RWPE1 (cell line): ENCODE measurements around the gene PRH2.

ENCODE experiments used
- CTCF ChIA-PET: fragments of 350-600 bp; sonication (Branson Sonifier 250); formaldehyde crosslinking; extraction: SDS; loops from one replicate; lab custom pipeline; 2021; lab: Yijun Ruan, JAX
- POLR2A ChIA-PET: fragments of 400-600 bp; formaldehyde crosslinking; extraction: SDS; loops from one replicate; lab custom pipeline; 2020; ENCODE audit warnings: antibody characterized with exemption; ENCODE audit not compliant: low non-redundant PET; lab: Yijun Ruan, JAX
- DNase-seq: peaks from one replicate; pipeline ENCODE4 v3.0.0; 2012; ENCODE audit warnings: low spot score
- H3K27ac ChIP-seq: fragments of 450-650 bp; 2 replicates; pipeline ENCODE4 v1.5.1; 2017
- TF ChIP-seq, protein P1 (sequence below): fragments of 450-650 bp; conservative IDR thresholded peaks from 2 replicates; pipeline ENCODE4 v1.5.1; 2017; ENCODE audit warnings: low read depth, mild to moderate bottlenecking

The PRH2 gene

DNA sequence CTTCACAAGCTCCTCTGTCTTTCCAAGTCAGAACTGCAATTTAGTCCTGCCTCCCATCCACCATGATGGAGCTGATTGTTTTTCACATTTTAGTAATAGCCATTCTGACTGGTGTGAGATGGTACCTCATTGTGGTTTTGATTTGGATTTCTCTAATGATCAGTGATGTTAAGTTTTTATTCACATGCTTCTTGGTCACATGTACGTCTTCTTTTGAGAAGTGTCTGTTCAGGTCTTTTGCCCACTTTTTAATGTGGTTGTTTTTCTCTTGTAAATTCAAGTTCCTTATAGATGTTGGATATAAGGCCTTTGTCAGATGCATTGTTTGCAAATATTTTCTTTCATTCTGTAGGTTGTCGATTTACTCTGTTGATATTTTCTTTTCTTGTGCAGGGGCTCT is 14.1 kb downstream of the PRH2 start:
- ChIA-PET CTCF (no interaction called here), POLR2A (no interaction called here)
- DNase-seq, result no peak
- H3K27ac ChIP-seq, result no peak overlapping the region
- TF ChIP-seq, protein P1, sequence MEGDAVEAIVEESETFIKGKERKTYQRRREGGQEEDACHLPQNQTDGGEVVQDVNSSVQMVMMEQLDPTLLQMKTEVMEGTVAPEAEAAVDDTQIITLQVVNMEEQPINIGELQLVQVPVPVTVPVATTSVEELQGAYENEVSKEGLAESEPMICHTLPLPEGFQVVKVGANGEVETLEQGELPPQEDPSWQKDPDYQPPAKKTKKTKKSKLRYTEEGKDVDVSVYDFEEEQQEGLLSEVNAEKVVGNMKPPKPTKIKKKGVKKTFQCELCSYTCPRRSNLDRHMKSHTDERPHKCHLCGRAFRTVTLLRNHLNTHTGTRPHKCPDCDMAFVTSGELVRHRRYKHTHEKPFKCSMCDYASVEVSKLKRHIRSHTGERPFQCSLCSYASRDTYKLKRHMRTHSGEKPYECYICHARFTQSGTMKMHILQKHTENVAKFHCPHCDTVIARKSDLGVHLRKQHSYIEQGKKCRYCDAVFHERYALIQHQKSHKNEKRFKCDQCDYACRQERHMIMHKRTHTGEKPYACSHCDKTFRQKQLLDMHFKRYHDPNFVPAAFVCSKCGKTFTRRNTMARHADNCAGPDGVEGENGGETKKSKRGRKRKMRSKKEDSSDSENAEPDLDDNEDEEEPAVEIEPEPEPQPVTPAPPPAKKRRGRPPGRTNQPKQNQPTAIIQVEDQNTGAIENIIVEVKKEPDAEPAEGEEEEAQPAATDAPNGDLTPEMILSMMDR, result no peak

- no peak overlapping the region for H3K27ac ChIP-seq
- TF ChIP-seq, protein P1, result no peak
- no peak for DNase-seq
- POLR2A ChIA-PET, result no interaction called here
- CTCF ChIA-PET, result no interaction called here
These were observed 23.6 kb downstream of the PRH2 start for GRCh38 chr12:10952645-10953044.

- DNase-seq, result no peak
- TF ChIP-seq, protein P1, result no peak
- H3K27ac ChIP-seq, result no peak overlapping the region
- CTCF ChIA-PET, result no interaction called here
- POLR2A ChIA-PET, result no interaction called here
These were observed 27.0 kb downstream of the PRH2 start for GRCh38 chr12:10956085-10956484.

DNA sequence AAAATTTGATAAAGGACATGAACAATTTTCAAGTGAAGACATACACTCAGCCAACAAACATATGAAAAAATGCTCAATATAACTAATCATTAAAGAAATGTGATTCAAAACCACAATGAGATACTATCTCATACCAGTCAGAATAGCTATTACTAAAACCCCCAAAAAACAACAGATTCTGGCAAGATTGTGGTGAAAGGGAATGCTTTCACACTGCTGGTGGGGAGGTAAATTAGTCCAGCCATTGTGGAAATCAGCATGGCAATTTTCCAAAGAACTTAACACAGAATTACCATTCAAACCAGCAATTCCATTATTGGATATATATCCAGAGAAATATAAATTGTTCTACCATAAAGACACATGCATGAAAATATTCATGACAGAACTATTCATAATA is 28.7 kb downstream of the PRH2 start:
- POLR2A ChIA-PET, result no interaction called here
- no peak for DNase-seq
- no peak overlapping the region for H3K27ac ChIP-seq
- CTCF ChIA-PET, result interaction anchor here (0.7 kb wide), 1 partner anchor 355 kb away, joined by 4 read pairs; no protein-coding TSS in a partner anchor
- TF ChIP-seq, protein P1, result no peak

DNA sequence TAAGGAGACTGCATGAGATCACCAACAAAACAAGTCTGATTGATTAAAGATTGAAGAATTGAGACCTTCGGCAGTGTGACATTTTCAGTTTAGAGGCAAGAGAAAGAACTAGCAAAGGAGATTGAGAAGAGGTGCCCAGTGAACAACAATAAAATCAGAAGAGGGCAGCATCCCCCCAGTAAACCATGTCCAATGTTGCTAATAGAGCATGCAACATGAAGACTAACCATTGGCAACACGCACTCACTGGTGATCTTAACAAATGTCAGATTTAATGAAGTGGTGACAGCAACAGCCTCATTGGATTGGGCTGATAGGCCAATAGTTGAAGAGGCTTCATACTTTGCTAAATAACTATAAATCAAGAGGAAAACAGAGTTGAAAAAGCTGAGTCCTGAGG is 30.8 kb downstream of the PRH2 start:
- no peak for DNase-seq
- TF ChIP-seq, protein P1, result no peak
- H3K27ac ChIP-seq, result no peak overlapping the region
- ChIA-PET CTCF (no interaction called here), POLR2A (no interaction called here)

GRCh38 chr12:10960211-10960610 is 31.2 kb downstream of the PRH2 start:
- ChIA-PET CTCF (no interaction called here), POLR2A (no interaction called here)
- DNase-seq, result no peak
- no peak overlapping the region for H3K27ac ChIP-seq
- TF ChIP-seq, protein P1, result no peak

DNA sequence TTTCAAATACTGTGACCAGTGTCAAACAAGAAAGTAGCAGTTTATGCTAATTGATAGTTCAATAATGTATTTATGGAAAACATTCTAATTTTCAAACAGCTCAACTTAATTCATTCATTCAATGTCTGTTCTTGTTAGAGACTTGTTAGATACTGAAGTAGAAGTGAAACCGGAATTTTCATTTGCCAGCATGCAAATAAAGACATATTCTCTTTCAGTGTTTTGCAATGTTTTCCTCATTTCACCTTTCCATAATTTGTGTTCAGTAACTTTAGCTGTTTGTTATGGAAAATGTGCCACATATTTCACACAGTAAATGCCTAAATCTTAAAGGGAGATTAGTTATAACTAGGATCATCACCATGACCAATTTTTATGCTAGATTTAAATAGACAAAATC is 36.4 kb downstream of the PRH2 start:
- CTCF ChIA-PET, result no interaction called here
- H3K27ac ChIP-seq, result no peak overlapping the region
- no peak for DNase-seq
- POLR2A ChIA-PET, result no interaction called here
- TF ChIP-seq, protein P1, result no peak
